Activated CD4-positive, alpha-beta T cell treated with anti-CD3 and anti-CD28 coated beads, Interleukin-2, amount 10 ng/mL, durations not matched to agents 24 days and 14 days (primary cell): ENCODE data around the gene LRRFIP2. TPM values are rescaled to one million over a fixed set of nuclear protein-coding genes. Genes with fewer than 3 reads are reported as not detected.

Source experiments
- DNase-seq: peaks from one replicate; pipeline ENCODE4 v3.0.0; 2022
- H3K27ac Mint-ChIP-seq: one replicate; pipeline ENCODE4 v1.8.0; 2022; ENCODE audit warnings: mild to moderate bottlenecking, mixed read lengths
- H3K27me3 Mint-ChIP-seq: one replicate; pipeline ENCODE4 v1.8.0; 2022; ENCODE audit warnings: mixed read lengths
- H3K36me3 Mint-ChIP-seq: one replicate; pipeline ENCODE4 v1.8.0; 2022; ENCODE audit warnings: low read depth, mild to moderate bottlenecking, mixed read lengths
- H3K4me1 Mint-ChIP-seq: one replicate; pipeline ENCODE4 v1.8.0; 2021; ENCODE audit warnings: mixed read lengths
- H3K4me3 Mint-ChIP-seq: one replicate; pipeline ENCODE4 v1.8.0; 2022; ENCODE audit warnings: mild to moderate bottlenecking, moderate library complexity, mixed read lengths
- H3K9me3 Mint-ChIP-seq: one replicate; pipeline ENCODE4 v1.8.0; 2021; ENCODE audit warnings: mixed read lengths
- intact Hi-C: fragments of 100-400 bp; cut with micrococcal nuclease; formaldehyde crosslinking; loops from one replicate; pipeline ENCODE4 v1.15.1; 2023
- total RNA-seq: library from RNA; stranded (reverse); gene quantifications from 2 replicates; pipeline ENCODE4 v1.2.3, GENCODE V29; 2022

The LRRFIP2 gene
- total RNA-seq, 1 donor from 2014 or later, result 23.3 TPM

DNA sequence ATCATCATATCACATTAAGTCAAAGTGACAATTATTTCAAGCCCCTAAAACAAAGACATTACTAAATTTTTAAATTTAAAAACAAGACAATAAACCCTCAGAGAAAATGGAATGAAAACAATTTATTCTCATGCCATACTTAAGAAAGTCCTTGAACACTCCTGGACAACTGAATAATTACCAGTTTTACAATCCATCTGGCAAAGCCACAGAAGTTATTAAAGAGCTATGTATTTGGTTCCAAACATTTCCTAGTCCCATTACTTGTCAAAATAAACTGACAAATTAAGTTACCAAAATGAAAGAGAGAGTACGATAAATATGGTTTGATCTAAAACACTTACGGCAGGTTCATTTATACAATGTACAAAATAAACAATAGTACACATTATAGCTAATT, 63.2 kb downstream of the LRRFIP2 start:
- intact Hi-C loops, result no loop called here
- Mint-ChIP-seq H3K4me1 (peaks cover 3% of the 10 kb centered on the region), H3K4me3 (no peak overlapping the region), H3K36me3 (peaks cover 4% of the 10 kb centered on the region), H3K9me3 (no peaks in the 10 kb centered on the region), H3K27me3 (no peaks in the 10 kb centered on the region), H3K27ac (no peak overlapping the region)
- DNase-seq, result no peak

DNA sequence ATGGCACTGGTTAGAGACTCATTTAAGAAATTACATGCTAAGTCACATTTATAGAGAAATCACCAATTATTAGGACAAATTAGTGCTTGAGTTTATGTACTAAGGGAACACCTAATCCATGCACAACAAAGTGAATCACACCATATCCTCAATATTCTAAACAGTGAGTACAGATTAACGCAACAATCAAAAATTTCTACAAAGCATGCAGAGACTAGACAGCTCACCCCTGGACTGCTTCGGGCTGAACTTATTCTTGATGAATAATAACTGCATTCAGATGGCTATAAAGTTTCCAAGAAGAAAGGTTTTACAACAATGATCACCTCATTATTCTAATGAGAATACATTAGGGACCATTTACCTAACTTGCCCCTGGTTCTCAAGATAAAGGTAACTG, 66.5 kb downstream of the LRRFIP2 start:
- Mint-ChIP-seq H3K4me1 (no peaks in the 10 kb centered on the region), H3K27me3 (no peaks in the 10 kb centered on the region), H3K4me3 (no peak overlapping the region), H3K9me3 (no peaks in the 10 kb centered on the region), H3K36me3 (no peaks in the 10 kb centered on the region), H3K27ac (no peak overlapping the region)
- no peak for DNase-seq
- intact Hi-C loops, result no loop called here

DNA sequence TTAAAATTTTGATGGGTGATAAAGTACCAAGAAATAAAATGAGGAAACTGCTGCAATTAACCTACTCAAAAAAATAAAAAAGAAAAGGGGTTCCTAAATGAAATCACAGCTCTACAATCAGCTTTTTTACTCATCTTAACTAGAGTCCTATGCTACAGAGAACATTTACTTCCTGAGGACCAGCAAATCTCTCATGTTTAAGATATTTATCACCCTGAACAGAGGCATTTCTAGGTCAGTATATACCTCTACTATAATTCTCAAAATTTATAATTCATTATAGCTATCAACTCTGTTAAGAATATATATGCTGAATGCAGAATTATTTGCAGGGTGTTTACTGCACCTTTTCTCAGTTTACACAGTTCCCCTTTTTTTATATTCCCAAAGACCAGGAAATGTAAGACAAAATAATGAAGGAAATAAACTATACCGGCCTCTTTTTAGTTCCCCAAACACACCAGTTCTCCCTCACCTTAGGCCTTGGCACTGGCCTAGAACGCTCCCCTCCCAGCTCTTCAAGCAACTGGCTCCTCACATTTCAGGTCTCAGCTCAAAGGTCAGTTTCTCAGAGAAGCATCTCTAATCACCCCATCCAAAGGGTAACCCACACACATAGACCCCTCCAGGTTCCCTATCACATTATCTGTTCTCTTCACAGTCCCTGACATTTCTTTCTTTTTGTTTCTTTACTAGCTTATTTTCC, 71.1 kb downstream of the LRRFIP2 start:
- Mint-ChIP-seq H3K9me3 (no peaks in the 10 kb centered on the region), H3K36me3 (no peaks in the 10 kb centered on the region), H3K4me3 (no peak overlapping the region), H3K4me1 (no peaks in the 10 kb centered on the region), H3K27ac (no peak overlapping the region), H3K27me3 (no peaks in the 10 kb centered on the region)
- intact Hi-C loops, result no loop called here
- DNase-seq, result no peak

DNA sequence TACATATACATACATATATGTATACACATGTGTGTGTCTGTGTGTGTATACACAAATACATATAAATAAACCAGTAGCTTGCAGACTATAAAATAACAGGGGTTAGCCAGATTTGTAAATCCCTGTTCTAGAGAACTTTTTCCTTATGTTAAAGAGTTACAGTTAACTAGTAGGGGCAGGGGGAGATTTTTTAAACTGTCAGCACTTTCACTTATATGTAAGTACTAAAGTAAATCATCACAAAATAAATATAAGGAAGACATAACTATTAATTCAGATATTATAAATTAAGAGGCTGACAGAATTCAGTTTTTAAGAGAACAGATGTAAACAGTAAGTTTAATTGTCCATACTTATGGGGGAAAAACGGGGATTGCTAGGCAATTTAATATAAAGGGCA, 74.0 kb downstream of the LRRFIP2 start:
- Mint-ChIP-seq H3K27ac (no peak overlapping the region), H3K4me3 (no peak overlapping the region), H3K4me1 (peaks cover 3% of the 10 kb centered on the region), H3K9me3 (no peaks in the 10 kb centered on the region), H3K27me3 (no peaks in the 10 kb centered on the region), H3K36me3 (peaks cover 2% of the 10 kb centered on the region)
- intact Hi-C loops, result no loop called here
- no peak for DNase-seq

DNA sequence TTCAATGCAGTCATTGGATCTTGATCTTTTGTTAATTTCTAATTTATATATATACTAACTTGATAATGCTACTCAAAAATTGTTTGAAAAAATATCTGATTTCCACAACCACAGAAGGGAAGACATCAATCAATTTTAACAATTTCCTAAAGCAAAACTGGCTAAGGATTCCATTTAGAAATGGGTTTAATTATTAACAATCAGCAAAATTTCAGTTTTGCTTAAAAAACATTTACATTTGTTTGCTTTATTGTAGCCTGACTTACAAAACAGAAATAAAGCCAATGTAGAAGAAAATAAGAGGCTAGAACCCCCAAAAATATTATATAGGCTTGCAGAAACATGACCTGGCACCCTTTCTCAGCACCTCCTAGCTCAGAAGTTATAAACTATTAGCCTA, 74.9 kb downstream of the LRRFIP2 start:
- intact Hi-C loops, result no loop called here
- Mint-ChIP-seq H3K4me3 (no peak overlapping the region), H3K4me1 (peaks cover 3% of the 10 kb centered on the region), H3K27me3 (no peaks in the 10 kb centered on the region), H3K27ac (no peak overlapping the region), H3K9me3 (no peaks in the 10 kb centered on the region), H3K36me3 (peaks cover 5% of the 10 kb centered on the region)
- no peak for DNase-seq

DNA sequence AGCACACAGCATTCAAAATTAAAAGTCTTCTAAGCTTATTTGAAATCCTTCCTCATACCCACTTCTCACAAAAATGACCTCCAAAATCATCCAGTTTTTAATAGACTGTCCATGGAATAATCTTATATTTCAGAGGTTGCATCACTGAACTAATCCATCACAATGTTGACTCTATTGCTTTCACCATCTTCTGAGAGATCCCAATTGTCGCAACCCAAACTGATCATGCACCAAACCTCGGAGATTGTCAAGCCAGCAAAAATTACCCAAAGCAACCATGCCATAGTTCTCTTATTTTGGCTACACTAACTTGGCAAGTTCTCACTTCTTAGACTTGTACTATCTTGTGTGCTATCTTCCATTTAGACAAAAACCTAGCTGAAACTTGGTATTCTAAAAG, 75.5 kb downstream of the LRRFIP2 start:
- no peak overlapping the region for H3K27ac Mint-ChIP-seq
- H3K9me3 Mint-ChIP-seq, result no peaks in the 10 kb centered on the region
- H3K27me3 Mint-ChIP-seq, result no peaks in the 10 kb centered on the region
- peaks cover 5% of the 10 kb centered on the region for H3K36me3 Mint-ChIP-seq
- H3K4me3 Mint-ChIP-seq, result no peak overlapping the region
- H3K4me1 Mint-ChIP-seq, result peaks cover 3% of the 10 kb centered on the region
- intact Hi-C loops, result no loop called here
- DNase-seq, result no peak

DNA sequence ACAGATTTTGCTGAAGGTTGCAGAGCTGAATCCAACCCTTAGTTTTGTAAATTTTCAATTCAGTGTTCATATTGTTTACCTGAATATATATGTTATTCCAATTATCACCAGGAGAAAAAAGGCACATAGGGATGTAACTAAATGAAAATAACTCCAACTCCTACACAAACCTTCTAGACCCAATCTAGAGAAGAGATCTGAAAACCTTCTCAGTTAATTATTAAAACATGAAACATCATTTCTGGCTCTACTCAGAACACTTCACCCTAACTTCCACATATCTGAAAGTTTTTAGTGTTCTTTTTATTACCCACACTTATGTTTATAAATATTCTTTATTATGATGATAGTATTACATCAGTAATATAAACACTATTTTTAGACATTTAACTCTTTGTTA, 76.6 kb downstream of the LRRFIP2 start:
- intact Hi-C loops, result no loop called here
- Mint-ChIP-seq H3K4me1 (peaks cover 3% of the 10 kb centered on the region), H3K27ac (no peak overlapping the region), H3K36me3 (peaks cover 7% of the 10 kb centered on the region), H3K4me3 (no peak overlapping the region), H3K27me3 (no peaks in the 10 kb centered on the region), H3K9me3 (no peaks in the 10 kb centered on the region)
- DNase-seq, result no peak

DNA sequence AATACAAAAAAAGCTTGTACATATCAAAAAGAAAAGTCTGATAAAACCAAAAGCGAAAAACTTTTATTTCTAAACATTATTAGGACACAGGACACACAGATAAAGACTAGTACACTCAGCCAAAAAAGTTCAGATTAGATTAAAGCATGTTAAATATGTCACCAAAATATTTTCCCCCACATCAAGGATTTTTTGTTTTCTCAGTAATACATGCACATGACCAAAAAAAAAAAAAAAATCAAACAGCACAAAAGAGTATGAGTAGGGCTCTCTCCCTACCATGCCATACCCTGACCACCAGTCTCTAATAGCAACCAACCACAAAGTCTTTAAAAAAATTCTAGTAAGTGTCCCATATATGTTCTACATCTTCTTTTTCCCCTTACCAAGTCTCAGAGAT, 77.4 kb downstream of the LRRFIP2 start:
- Mint-ChIP-seq H3K27me3 (no peaks in the 10 kb centered on the region), H3K36me3 (peaks cover 7% of the 10 kb centered on the region), H3K4me1 (peaks cover 3% of the 10 kb centered on the region), H3K4me3 (no peak overlapping the region), H3K9me3 (no peaks in the 10 kb centered on the region), H3K27ac (no peak overlapping the region)
- no peak for DNase-seq
- intact Hi-C loops, result no loop called here

DNA sequence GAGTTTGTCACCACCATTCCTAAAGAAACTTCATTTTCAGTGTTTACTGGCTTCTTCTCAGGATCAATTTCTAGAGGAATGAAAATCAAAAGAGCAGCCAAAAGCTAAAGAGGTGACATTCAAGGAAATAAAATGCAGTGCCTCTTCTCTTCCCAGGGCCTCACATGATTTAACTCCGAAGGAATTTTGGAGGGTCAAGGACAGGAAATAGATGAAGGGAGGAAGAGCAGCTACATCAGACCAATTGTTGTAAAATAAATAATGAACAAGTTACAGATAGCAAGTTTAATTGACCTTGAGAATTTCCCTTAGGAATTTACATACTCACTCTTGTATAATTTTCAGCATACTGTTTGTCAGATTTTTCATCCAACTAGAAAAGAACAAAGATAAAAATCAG, 78.1 kb downstream of the LRRFIP2 start:
- no peak for DNase-seq
- no peaks in the 10 kb centered on the region for H3K27me3 Mint-ChIP-seq
- H3K27ac Mint-ChIP-seq, result no peak overlapping the region
- H3K36me3 Mint-ChIP-seq, result peaks cover 7% of the 10 kb centered on the region
- intact Hi-C loops, result no loop called here
- no peak overlapping the region for H3K4me3 Mint-ChIP-seq
- H3K4me1 Mint-ChIP-seq, result peaks cover 3% of the 10 kb centered on the region
- no peaks in the 10 kb centered on the region for H3K9me3 Mint-ChIP-seq

DNA sequence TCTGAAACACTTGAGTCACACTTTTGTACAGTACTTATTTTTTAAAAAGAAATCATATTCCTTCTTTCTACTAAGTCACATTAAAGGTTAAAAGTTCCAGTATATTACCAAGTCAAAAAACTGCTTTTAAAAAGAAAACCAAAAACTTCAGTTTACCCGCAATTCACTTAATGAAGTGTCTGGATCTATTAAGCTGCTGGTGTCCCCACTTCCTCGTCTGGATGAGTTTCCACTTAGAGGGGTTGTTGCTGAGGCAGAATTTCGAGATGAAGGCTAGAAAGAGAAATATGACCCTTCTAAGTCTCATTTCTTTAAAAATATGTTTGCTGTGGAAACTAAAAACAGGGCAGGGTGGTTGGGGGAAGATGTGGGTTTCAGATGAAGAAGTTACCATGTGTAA, 79.7 kb downstream of the LRRFIP2 start:
- no peak for DNase-seq
- peaks cover 3% of the 10 kb centered on the region for H3K4me1 Mint-ChIP-seq
- no peaks in the 10 kb centered on the region for H3K9me3 Mint-ChIP-seq
- intact Hi-C loops, result no loop called here
- H3K4me3 Mint-ChIP-seq, result no peak overlapping the region
- H3K27me3 Mint-ChIP-seq, result no peaks in the 10 kb centered on the region
- peaks cover 14% of the 10 kb centered on the region for H3K36me3 Mint-ChIP-seq
- H3K27ac Mint-ChIP-seq, result no peak overlapping the region

DNA sequence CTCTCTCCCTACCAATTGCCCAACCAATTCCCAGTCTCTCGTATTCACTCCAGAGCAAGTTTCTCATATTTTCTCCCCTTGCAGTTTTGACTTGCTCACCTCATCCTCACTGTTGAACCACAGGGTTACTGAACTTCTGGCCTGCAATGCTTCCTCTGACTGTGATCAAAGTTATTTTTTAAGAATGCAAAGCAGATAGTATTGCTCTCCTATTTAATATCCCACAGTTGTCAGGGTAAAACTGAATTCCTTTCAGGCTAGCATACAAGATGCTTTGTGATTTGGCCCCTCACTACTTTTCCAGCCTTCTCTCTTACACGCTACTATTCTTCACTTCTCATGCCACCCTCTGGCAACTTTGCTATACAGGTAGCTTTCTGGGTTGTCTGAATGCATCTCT, 80.9 kb downstream of the LRRFIP2 start:
- Mint-ChIP-seq H3K9me3 (no peaks in the 10 kb centered on the region), H3K4me1 (peaks cover 3% of the 10 kb centered on the region), H3K36me3 (peaks cover 14% of the 10 kb centered on the region), H3K4me3 (no peak overlapping the region), H3K27me3 (no peaks in the 10 kb centered on the region), H3K27ac (no peak overlapping the region)
- DNase-seq, result peak; percentile 10
- intact Hi-C loops, result no loop called here

DNA sequence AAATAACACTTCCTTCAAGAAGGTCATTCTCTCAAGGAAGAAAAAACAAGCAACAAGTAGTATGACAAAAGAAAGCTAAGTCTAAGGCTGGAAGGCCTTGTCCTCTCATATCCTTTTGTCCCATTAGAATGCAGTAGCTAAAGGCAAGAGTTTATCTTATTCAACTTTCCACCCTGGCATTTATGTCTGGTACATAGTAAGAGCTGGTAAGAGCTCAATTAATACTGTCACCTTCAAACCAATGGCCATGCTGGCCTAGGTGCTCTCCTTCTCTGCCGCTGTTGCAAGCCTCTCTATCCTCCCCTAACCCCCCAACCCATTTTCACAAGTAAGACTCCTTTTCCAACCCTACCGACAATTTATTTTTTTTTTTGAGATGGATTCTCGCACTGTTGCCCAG, 81.9 kb downstream of the LRRFIP2 start:
- peaks cover 3% of the 10 kb centered on the region for H3K4me1 Mint-ChIP-seq
- no peak overlapping the region for H3K27ac Mint-ChIP-seq
- no peak overlapping the region for H3K4me3 Mint-ChIP-seq
- peaks cover 14% of the 10 kb centered on the region for H3K36me3 Mint-ChIP-seq
- no peaks in the 10 kb centered on the region for H3K9me3 Mint-ChIP-seq
- no peaks in the 10 kb centered on the region for H3K27me3 Mint-ChIP-seq
- intact Hi-C loops, result no loop called here
- no peak for DNase-seq

DNA sequence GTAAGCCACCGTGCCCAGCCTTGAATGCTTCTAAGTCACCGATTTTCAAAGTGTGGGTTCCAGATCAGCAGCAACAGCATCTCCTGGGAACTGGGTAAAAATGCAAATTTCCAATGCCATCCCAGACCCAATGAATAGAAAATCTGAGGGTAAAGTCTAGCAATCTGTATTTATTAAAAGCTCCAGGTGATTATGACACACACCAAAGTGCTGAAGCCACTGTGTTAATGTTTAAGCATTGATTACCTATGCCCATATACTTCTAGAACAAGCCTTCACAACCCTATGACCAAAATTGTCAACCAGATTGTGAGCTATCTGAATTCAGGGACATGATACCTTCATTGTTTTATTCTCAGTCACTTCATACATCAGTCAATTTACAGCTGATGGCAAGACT, 86.5 kb downstream of the LRRFIP2 start:
- H3K36me3 Mint-ChIP-seq, result peaks cover 10% of the 10 kb centered on the region
- no peak overlapping the region for H3K27ac Mint-ChIP-seq
- no peak overlapping the region for H3K4me3 Mint-ChIP-seq

DNA sequence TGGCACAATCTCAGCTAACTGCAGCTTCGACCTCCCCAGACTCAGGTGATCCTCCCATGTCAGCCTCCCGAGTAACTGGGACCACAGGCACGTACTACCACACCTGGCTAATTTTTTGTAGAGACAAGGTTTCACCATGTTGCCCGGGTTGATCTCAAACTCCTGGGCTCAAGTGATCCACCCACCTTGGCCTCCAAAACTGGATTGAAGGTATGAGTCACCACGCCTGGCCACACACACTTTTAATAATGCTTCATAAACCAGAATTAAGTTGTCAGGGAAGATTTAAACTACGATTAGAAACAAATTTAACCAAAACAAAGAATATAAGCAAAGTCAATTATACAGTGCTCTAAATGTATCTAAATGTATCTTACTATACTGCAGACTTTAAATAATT, 87.5 kb downstream of the LRRFIP2 start:
- no peak overlapping the region for H3K27ac Mint-ChIP-seq
- no peak for DNase-seq
- no peaks in the 10 kb centered on the region for H3K4me1 Mint-ChIP-seq
- peaks cover 12% of the 10 kb centered on the region for H3K36me3 Mint-ChIP-seq
- no peaks in the 10 kb centered on the region for H3K27me3 Mint-ChIP-seq
- intact Hi-C loops, result no loop called here
- no peaks in the 10 kb centered on the region for H3K9me3 Mint-ChIP-seq
- H3K4me3 Mint-ChIP-seq, result no peak overlapping the region

More for the DNA sequence above, 86.5 kb downstream of the LRRFIP2 start:
- Mint-ChIP-seq H3K27me3 (no peaks in the 10 kb centered on the region), H3K9me3 (no peaks in the 10 kb centered on the region), H3K4me1 (no peaks in the 10 kb centered on the region)
- intact Hi-C loops, result no loop called here
- DNase-seq, result no peak

DNA sequence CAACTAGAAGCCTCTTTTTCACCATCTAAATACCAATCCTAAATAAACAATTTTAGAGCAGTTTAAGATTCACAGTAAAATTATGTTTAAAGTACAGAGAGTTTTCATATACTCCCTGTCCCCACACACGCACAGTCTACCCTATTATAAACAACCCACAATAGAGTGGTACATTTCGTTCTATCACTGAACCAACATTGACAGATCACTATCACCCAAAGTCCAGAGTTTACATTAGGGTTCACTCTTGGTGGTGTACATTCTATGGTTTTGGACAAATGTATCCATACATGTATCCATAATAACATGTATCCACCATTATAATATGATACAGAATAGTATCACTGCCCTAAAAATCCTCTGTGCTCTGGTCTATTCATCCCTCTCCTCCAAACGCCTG, 92.1 kb downstream of the LRRFIP2 start:
- no peaks in the 10 kb centered on the region for H3K27me3 Mint-ChIP-seq
- H3K36me3 Mint-ChIP-seq, result peaks cover 11% of the 10 kb centered on the region
- H3K9me3 Mint-ChIP-seq, result no peaks in the 10 kb centered on the region
- intact Hi-C loops, result no loop called here
- H3K27ac Mint-ChIP-seq, result no peak overlapping the region
- H3K4me3 Mint-ChIP-seq, result no peak overlapping the region
- DNase-seq, result no peak
- H3K4me1 Mint-ChIP-seq, result no peaks in the 10 kb centered on the region
